Thymus (tissue), 11 donors: Measurements from ENCODE around the gene NXF1. TPM values are rescaled to one million over a fixed set of nuclear protein-coding genes. Genes with fewer than 3 reads are reported as not detected.

Experiments
- DNase-seq, 9 donors: peaks; one replicate each; pipeline ENCODE4 v3.0.0-alpha.2; 2013; ENCODE audit warnings: low spot score in 9 of 9, low read depth in 6 of 9, missing footprints in 1 of 9
- H3K27ac ChIP-seq, 2 donors: one replicate each; pipeline ENCODE4 v1.5.1; 2013; ENCODE audit warnings: control low read depth in 1 of 2, low read depth in 1 of 2, low read length in 1 of 2, mild to moderate bottlenecking in 1 of 2, moderate library complexity in 1 of 2
- H3K27me3 ChIP-seq, 2 donors: one replicate each; pipeline ENCODE4 v1.5.1; 2013; ENCODE audit warnings: low read length in 1 of 2; ENCODE audit not compliant: control insufficient read depth in 2 of 2, insufficient read depth in 1 of 2
- H3K36me3 ChIP-seq, 2 donors: one replicate each; pipeline ENCODE4 v1.5.1; 2013; ENCODE audit warnings: low read length in 1 of 2, mild to moderate bottlenecking in 1 of 2, moderate library complexity in 1 of 2; ENCODE audit not compliant: control insufficient read depth in 2 of 2, insufficient read depth in 2 of 2
- H3K4me1 ChIP-seq, 2 donors: one replicate each; pipeline ENCODE4 v1.5.1; 2013; ENCODE audit warnings: low read length in 2 of 2; ENCODE audit not compliant: control insufficient read depth in 2 of 2, insufficient read depth in 2 of 2
- H3K4me3 ChIP-seq, 2 donors: one replicate each; pipeline ENCODE4 v1.5.1; 2013; ENCODE audit warnings: low read length in 2 of 2, control low read depth in 1 of 2, mild to moderate bottlenecking in 1 of 2
- H3K9me3 ChIP-seq, 2 donors: one replicate each; pipeline ENCODE4 v1.5.1; 2013; ENCODE audit warnings: low read length in 1 of 2, mild to moderate bottlenecking in 1 of 2; ENCODE audit not compliant: control insufficient read depth in 2 of 2, insufficient read depth in 1 of 2
- WGBS: extraction: QIAGEN DNeasy Blood & Tissue Kit; methylation state at CpG from one replicate; pipeline ENCODE4 v1.1.7; 2013; 5-methylcytosine and 5-hydroxymethylcytosine counted together
- polyA plus RNA-seq: library from polyadenylated mRNA; stranded (reverse); fragments of 200-250 nt; gene quantifications from one replicate; pipeline ENCODE4 v1.2.3, GENCODE V29; 2013
- total RNA-seq: library from RNA; stranded (reverse); fragments of 120-200 nt; gene quantifications from one replicate; pipeline ENCODE4 v1.2.4, GENCODE V29; 2013
- donor health status: healthy.

NXF1 gene
- total and polyA plus RNA-seq, 2 donors, result 34.4 to 186 TPM

DNA sequence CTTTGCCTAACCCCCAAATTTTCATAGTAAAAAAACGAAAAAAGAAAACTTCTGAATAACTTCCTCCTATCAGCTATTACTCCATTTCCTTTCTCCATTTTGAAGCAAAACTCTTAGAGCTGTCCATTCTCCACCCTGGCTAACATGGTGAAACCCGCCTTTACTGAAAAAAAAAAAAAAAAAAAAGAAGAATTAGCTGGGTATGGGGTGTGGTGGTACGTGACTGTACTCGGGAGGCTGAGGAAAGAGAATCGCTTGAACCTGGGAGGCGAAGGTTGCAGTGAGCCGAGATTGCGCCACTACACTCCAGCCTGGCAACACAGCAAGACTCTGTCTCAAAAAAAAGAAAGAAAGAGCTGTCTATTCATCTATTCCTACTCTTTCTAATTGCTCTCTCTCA is 11.3 kb upstream of the NXF1 start:
- no peak overlapping the region for H3K4me3 ChIP-seq
- H3K9me3 ChIP-seq, result no peaks in the 10 kb centered on the region
- no peaks in the 10 kb centered on the region for H3K27me3 ChIP-seq
- WGBS, result 99% methylated on average over 8 of the region's 8 CpGs
- DNase-seq, result no peak
- H3K36me3 ChIP-seq, result peaks cover 21 to 39% of the 10 kb centered on the region in 2 donors
- H3K27ac ChIP-seq, result no peak overlapping the region
- no peaks in the 10 kb centered on the region for H3K4me1 ChIP-seq

DNA sequence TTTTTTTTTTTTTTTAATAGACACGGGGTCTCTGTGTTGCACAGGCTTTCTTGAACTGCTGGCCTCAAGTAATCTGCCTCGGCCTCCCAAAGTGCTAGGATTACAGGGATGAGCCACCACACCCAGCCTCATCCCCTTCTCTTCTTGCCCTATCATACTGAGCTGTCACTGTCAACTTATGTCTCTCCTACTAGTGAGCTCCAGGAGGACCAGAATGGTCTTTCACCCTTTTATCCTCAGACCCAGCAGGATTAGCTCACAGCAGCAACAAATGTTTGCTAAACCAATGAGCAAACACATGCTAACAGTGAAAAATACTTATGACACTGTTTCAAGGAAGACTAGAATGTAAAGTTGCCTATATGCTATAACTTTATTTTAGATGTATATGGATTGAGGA is 6.4 kb upstream of the NXF1 start:
- Histone ChIP-seq H3K27ac (no peak overlapping the region), H3K9me3 (peaks cover 0 to 3% of the 10 kb centered on the region in 2 donors), H3K4me3 (no peak overlapping the region), H3K36me3 (peaks cover 5 to 13% of the 10 kb centered on the region in 2 donors), H3K27me3 (no peaks in the 10 kb centered on the region), H3K4me1 (peaks cover 0 to 2% of the 10 kb centered on the region in 2 donors)
- WGBS, result 99% methylated on average over 2 of the region's 2 CpGs
- no peak for DNase-seq

DNA sequence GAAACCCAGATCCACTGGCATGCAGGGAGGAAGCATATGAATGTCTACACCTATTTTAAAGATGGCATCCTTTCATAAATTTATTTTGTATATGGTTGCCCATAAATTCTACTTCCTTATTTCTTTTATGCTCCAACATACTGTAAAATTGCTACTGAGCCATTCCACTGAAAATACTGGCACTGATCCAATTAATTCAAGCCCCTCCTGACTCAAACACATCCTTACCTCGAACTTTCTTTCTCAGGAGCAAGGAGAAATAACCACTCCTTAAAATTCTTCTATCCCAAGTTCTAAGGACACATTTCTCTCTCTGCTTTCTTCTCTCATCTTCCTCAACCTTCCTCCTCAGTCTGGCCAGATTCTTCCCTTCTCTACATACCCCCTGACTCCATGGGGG is 5.5 kb upstream of the NXF1 start:
- no peak overlapping the region for H3K27ac ChIP-seq
- H3K36me3 ChIP-seq, result peaks cover 5% of the 10 kb centered on the region in 2 donors
- DNase-seq, result no peak
- no peaks in the 10 kb centered on the region for H3K27me3 ChIP-seq
- H3K9me3 ChIP-seq, result peaks cover 0 to 3% of the 10 kb centered on the region in 2 donors
- peaks cover 0 to 11% of the 10 kb centered on the region in 2 donors for H3K4me1 ChIP-seq
- no peak overlapping the region for H3K4me3 ChIP-seq
- WGBS, result 50% methylated on average over 1 of the region's 1 CpG

DNA sequence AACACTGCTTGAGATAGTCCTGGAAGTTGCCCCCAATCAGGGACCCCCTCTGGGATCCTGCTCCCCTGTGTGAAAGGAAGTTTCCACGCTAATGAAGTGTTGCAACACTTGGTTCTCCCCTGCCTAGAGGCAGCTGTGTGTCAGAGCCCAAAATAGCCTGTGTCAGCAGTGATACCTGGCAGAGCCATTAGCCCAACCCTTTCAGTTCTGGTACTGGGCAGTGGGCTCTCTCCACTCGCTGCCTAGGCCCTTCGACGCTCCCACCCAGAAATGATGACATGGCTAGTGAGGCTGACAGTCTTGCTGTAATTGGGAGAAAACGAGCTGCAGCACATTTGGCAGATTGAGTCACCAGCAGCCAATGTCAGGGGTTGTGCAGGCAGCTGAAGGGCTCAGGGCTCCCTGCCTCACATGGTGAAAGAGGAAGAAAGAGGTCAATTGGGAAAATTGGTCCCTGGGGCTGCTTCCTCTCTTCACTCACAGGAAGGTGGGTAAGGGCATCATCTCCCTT is 1.4 kb upstream of the NXF1 start:
- H3K27ac ChIP-seq, result peak overlapping the region; percentile 10 to 88
- WGBS, result 96% methylated on average over 5 of the region's 5 CpGs
- peaks cover 8 to 22% of the 10 kb centered on the region in 2 donors for H3K4me1 ChIP-seq
- peak in 1 of 9 donors; percentile 10 for DNase-seq
- peaks cover 21 to 23% of the 10 kb centered on the region in 2 donors for H3K36me3 ChIP-seq
- H3K9me3 ChIP-seq, result peaks cover 0 to 3% of the 10 kb centered on the region in 2 donors
- no peak overlapping the region for H3K4me3 ChIP-seq
- H3K27me3 ChIP-seq, result no peaks in the 10 kb centered on the region

DNA sequence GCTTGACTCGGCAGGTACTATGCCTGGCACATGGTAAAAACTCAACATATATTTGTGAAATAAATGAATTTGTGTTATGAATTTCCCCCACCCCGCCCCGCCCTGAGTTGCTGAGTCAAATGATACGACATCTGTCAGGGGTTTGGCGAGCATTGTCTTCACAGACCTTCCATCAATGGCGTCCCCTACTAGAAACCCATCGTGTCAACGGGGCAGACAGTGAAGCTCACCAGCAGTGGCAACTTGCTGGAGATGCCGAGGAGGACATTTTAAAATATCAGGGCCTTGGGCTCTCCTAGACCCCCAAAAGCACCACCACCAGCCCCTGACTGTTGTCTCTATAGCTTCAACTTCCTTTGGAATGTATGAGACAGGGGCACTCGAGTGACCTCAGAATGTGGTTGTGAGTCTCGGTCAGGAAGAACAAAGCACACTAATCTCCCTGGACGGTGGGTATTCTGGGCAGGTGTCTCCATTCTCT is 761 bp upstream of the NXF1 start:
- peaks cover 27 to 30% of the 10 kb centered on the region in 2 donors for H3K36me3 ChIP-seq
- H3K4me3 ChIP-seq, result peak overlapping the region; percentile 80 to 89
- H3K27me3 ChIP-seq, result no peaks in the 10 kb centered on the region
- peaks cover 8 to 22% of the 10 kb centered on the region in 2 donors for H3K4me1 ChIP-seq
- peaks cover 0 to 3% of the 10 kb centered on the region in 2 donors for H3K9me3 ChIP-seq
- WGBS, result 40% methylated on average over 12 of the region's 12 CpGs
- no peak for DNase-seq
- peak overlapping the region; percentile 84 to 88 for H3K27ac ChIP-seq

DNA sequence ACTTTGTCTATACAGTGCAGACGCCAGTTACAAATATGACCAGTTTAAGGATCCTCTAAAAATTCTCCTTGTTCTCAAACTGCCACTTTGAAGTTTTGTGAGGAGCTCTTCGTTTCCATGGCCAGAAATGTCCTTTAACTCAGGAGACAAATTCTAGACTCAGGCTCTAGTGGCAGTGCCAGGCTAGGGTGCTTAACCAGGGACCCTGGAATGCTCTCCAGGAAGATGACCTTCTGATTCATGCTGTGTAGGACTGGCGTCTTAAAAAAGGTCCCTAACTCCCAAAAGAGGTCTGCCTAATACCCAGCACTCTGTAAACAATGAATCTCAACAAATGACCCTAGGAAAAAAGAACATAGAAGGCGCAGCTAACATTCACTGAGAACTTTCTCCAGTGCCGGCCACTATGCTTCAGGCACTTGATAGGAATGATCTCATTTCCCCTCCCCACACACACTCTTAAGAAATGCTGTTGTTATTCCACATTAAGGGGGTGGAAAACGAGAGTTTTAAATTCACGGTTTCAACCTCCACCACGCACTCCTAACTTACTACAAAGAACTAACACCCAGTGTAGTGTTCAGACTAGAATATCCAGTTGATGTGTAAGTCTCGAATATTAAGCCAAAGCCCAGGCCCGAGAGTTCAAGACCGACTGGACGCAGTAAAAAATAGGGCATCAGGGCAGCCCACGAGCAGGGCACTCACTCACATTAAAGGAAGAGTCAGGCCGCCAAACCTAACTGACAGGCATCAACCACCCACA is 747 bp downstream of the NXF1 start:
- 9% methylated on average over 14 of the region's 14 CpGs for WGBS
- H3K27me3 ChIP-seq, result no peaks in the 10 kb centered on the region
- DNase-seq, result peak in 1 of 9 donors; percentile 24
- H3K4me3 ChIP-seq, result peak overlapping the region; percentile 80 to 89
- H3K27ac ChIP-seq, result peak overlapping the region; percentile 80 to 94
- H3K9me3 ChIP-seq, result peaks cover 0 to 3% of the 10 kb centered on the region in 2 donors
- H3K4me1 ChIP-seq, result peaks cover 8 to 22% of the 10 kb centered on the region in 2 donors
- H3K36me3 ChIP-seq, result peaks cover 42 to 45% of the 10 kb centered on the region in 2 donors

DNA sequence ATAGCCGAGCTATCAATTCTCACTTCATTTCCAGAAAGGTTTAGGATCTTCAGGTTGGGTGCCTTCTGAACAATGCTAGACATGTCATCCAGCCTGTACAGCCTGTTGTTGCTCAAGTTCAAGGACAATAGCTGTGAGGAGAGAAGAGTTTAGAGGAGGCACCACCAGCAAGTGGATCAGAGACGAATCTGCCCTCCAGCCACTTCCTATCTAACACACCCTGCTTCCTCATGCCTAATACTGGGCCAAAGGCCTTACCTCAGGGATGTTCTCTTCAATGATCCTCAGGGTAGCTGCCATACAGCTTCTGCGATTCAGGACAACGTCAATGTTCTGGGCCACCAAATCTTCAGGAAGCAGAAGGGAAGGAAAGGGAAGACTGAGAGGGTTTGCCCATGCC is 4.2 kb downstream of the NXF1 start:
- H3K4me1 ChIP-seq, result peaks cover 8 to 15% of the 10 kb centered on the region in 2 donors
- H3K36me3 ChIP-seq, result peaks cover 70 to 79% of the 10 kb centered on the region in 2 donors
- H3K4me3 ChIP-seq, result no peak overlapping the region
- WGBS, result 97% methylated on average over 4 of the region's 4 CpGs
- H3K27me3 ChIP-seq, result no peaks in the 10 kb centered on the region
- no peak for DNase-seq
- H3K9me3 ChIP-seq, result no peaks in the 10 kb centered on the region
- H3K27ac ChIP-seq, result no peak overlapping the region

DNA sequence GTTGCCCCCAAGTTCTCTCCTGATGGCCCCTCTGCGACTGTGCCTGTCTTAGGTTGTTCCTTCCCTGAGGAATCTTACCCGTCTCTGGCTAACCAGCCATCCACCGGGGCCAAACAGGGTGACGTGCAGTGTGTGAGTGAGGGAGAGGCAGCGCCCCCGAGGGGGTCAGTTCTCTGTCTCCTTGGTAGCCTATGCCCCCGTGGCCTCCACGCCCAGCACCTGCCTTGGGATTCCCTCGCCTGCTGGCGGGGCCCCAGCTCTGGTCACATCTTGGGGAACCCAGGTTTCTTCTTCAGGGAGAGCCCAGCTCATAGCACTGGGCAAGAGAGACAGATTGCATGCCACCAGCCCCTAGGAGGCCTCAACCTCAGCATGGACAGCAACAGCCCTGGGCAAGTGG is 5.8 kb downstream of the NXF1 start:
- no peaks in the 10 kb centered on the region for H3K27me3 ChIP-seq
- H3K27ac ChIP-seq, result no peak overlapping the region
- no peaks in the 10 kb centered on the region for H3K9me3 ChIP-seq
- peaks cover 8 to 9% of the 10 kb centered on the region in 2 donors for H3K4me1 ChIP-seq
- H3K4me3 ChIP-seq, result no peak overlapping the region
- DNase-seq, result no peak
- peaks cover 86 to 94% of the 10 kb centered on the region in 2 donors for H3K36me3 ChIP-seq
- WGBS, result 98% methylated on average over 10 of the region's 10 CpGs

DNA sequence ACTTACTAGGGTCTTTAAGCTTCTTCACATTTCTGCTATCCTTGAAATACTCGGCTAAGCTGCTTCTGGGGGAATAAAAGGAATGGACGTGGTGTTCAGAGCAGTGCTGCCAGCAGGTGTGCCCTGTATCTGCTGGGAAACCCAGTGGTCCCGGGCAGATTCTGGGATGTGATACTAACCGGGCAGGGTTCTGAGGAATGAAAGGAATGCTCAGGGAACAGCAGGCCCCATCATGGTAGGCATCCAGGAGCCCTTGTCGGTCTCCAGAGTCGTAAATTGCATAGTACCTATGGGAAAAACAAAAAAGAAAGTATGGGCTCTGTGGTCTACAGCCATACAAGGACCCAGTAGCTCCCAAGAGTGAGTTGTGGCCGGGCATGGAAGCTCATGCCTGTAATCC is 9.0 kb downstream of the NXF1 start:
- H3K9me3 ChIP-seq, result no peaks in the 10 kb centered on the region
- H3K4me1 ChIP-seq, result peaks cover 4 to 8% of the 10 kb centered on the region in 2 donors
- H3K4me3 ChIP-seq, result no peak overlapping the region
- H3K27ac ChIP-seq, result no peak overlapping the region
- H3K36me3 ChIP-seq, result peaks cover 77 to 91% of the 10 kb centered on the region in 2 donors
- 97% methylated on average over 7 of the region's 7 CpGs for WGBS
- DNase-seq, result no peak
- no peaks in the 10 kb centered on the region for H3K27me3 ChIP-seq
